Spleen (tissue), 11 donors: ENCODE results near the gene PREP. TPM values are rescaled to one million over a fixed set of nuclear protein-coding genes. Genes with fewer than 3 reads are reported as not detected.
A peak's percentile ranks its signal among the peaks of the same experiment; 100 is the strongest.
"Not testable (repeated sequence)": the region's sequence is repeated elsewhere in the genome, so short reads cannot be mapped to it uniquely, and the experiment has no call there.

ENCODE experiments used
- DNase-seq: peaks from one replicate; pipeline ENCODE4 v3.0.0-alpha.2; 2020
- H3K27ac ChIP-seq, 8 donors: fragments of 200-600 bp; sonication (generic) in 7 of 8; 1 replicate in 4 of 8; 2 replicates in 4 of 8; pipeline versions ENCODE4 v1.5.0 to v1.8.0; 2016 to 2021; ENCODE audit warnings: inconsistent platforms in 4 of 8, mild to moderate bottlenecking in 4 of 8, moderate library complexity in 1 of 8
- H3K27me3 ChIP-seq, 7 donors: fragments of 200-600 bp; sonication (generic) in 6 of 7; replicated peaks in 1 of 7; 1 replicate in 4 of 7; 2 replicates in 3 of 7; pipeline versions ENCODE4 v1.5.0 to v1.8.0; 2016 to 2021; ENCODE audit warnings: inconsistent platforms in 3 of 7, mild to moderate bottlenecking in 1 of 7
- H3K36me3 ChIP-seq, 6 donors: fragments of 200-600 bp; sonication (generic) in 5 of 6; 1 replicate in 4 of 6; 2 replicates in 2 of 6; pipeline versions ENCODE4 v1.5.0 to v1.8.0; 2016 to 2021; ENCODE audit warnings: inconsistent platforms in 2 of 6
- H3K4me1 ChIP-seq, 6 donors: fragments of 200-600 bp; sonication (generic) in 5 of 6; 1 replicate in 3 of 6; 2 replicates in 3 of 6; pipeline versions ENCODE4 v1.5.0 to v1.8.0; 2016 to 2021; ENCODE audit warnings: inconsistent platforms in 3 of 6
- H3K4me3 ChIP-seq, 8 donors: fragments of 200-600 bp; sonication (generic) in 7 of 8; 1 replicate in 4 of 8; 2 replicates in 4 of 8; pipeline versions ENCODE4 v1.5.0 to v1.8.0; 2016 to 2021; ENCODE audit warnings: inconsistent platforms in 4 of 8, mild to moderate bottlenecking in 4 of 8, moderate library complexity in 2 of 8
- H3K9me3 ChIP-seq, 8 donors: fragments of 200-600 bp; sonication (generic) in 7 of 8; 1 replicate in 4 of 8; 2 replicates in 4 of 8; pipeline versions ENCODE4 v1.5.0 to v1.8.0; 2016 to 2021; ENCODE audit warnings: inconsistent platforms in 4 of 8
- CTCF ChIP-seq, 11 experiments: fragments of 200-600 bp in 7 of 11; fragments of 450-650 bp in 4 of 11; sonication (generic) in 4 of 11; IDR thresholded peaks in 8 of 11; conservative IDR thresholded peaks in 3 of 11; 1 replicate in 7 of 11; 2 replicates in 4 of 11; pipeline versions ENCODE4 v1.4.0 to v1.8.0; 2016 to 2021; ENCODE audit warnings: antibody characterized with exemption in 11 of 11, inconsistent platforms in 4 of 11, mild to moderate bottlenecking in 1 of 11
- POLR2A ChIP-seq, 3 donors: fragments of 450-650 bp; IDR thresholded peaks; one replicate each; pipeline ENCODE4 v1.5.1; 2017; ENCODE audit warnings: antibody characterized with exemption in 3 of 3, mild to moderate bottlenecking in 1 of 3
- POLR2AphosphoS5 ChIP-seq, 3 donors: sonication (generic); formaldehyde crosslinking; IDR thresholded peaks; one replicate each; pipeline ENCODE4 v1.5.1; 2017; ENCODE audit warnings: antibody characterized with exemption in 3 of 3
- WGBS, 5 donors: extraction: QIAGEN DNeasy Blood & Tissue Kit in 3 of 5; methylation state at CpG; one replicate each; pipeline versions ENCODE4 v1.1.5 to v1.1.7; 2013 to 2018; 5-methylcytosine and 5-hydroxymethylcytosine counted together
- intact Hi-C: fragments of 100-400 bp; cut with DNase I; formaldehyde crosslinking; loops from one replicate; pipeline ENCODE4 v1.15.0; 2023; ENCODE audit warnings: low total_unique reads
- polyA plus RNA-seq, 3 donors: library from polyadenylated mRNA; stranded (reverse); fragments of 200-250 nt; gene quantifications; one replicate each; pipeline ENCODE4 v1.2.1, GENCODE V29; 2013
- total RNA-seq, 7 donors: library from RNA; depleted of rRNA in 3 of 7; stranded (reverse); fragments of >200 nt in 3 of 7; fragmentation: NEBNext Ultra II Directional in 4 of 7; extraction: Animal tissue kit (Norgen Biotek cat#: 25700) in 4 of 7; gene quantifications; one replicate each; pipeline versions ENCODE4 v1.1.0 to v1.2.1, GENCODE V29; 2016 to 2021
- donor health status: healthy with polysubstance abuse.
- donor health status: DM: no; HTN: no; CAD: no; lungs with moderate emphysema.
- donor health status: DM: no; HTN: no; CAD: no.
- donor health status: Bipolar disorder and iron deficiency.
- donor health status: healthy.
- donor health status: DM: no; HTN: no; CAD: no.
- donor health status: DM: yes; HTN: yes; CAD: no.

PREP gene
- total and polyA plus RNA-seq, 10 donors = 9.8 to 22.9 (median 18.5) TPM

DNA sequence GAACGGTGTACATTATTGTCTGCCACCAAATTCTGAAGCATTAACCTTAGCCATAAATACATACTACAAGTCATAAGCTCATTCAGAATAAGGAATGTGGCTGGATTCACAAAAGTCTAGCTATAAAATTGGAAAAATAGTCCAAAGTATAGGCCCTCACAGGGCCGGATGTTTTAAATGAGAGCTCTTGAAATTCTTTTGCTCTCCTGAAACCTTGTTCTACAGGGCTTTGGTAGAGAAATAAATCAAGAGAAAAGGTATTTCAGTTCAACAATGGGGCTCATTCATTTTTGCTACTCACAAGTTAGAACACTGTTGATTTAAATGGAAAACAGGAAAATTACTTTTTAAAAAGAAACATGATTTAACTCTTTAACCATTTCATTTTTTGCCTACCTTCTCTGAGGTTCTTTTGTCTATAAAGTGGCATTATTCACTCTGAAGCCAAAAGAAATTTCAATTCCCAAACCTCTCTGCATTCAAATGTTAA is 58.0 kb downstream of the PREP start:
- H3K27ac ChIP-seq = no peak overlapping the region
- peaks cover 0 to 8% (median 2%) of the 10 kb centered on the region in 8 donors for H3K9me3 ChIP-seq
- no peaks in the 10 kb centered on the region for H3K27me3 ChIP-seq
- WGBS, 5 donors = 91 to 95% (median 94%) methylated on average over 2 of the region's 2 CpGs
- H3K4me3 ChIP-seq = no peak overlapping the region
- DNase-seq = no peak
- H3K36me3 ChIP-seq = peaks cover 0 to 61% (median 14%) of the 10 kb centered on the region in 6 donors
- intact Hi-C loops = no loop called here
- no peaks in the 10 kb centered on the region for H3K4me1 ChIP-seq
- TF ChIP-seq CTCF (IDR thresholded peaks at IDR 0.05 in 8 of 11, conservative IDR thresholded peaks at IDR 0.05 in 3 of 11) = no peak
- TF ChIP-seq POLR2AphosphoS5 (IDR thresholded peaks at IDR 0.05) = no peak
- TF ChIP-seq POLR2A (IDR thresholded peaks at IDR 0.05) = no peak

GRCh38 chr6:105338350-105338983 is 64.4 kb downstream of the PREP start:
- H3K9me3 ChIP-seq, intact Hi-C loops, H3K4me1 ChIP-seq, H3K27me3 ChIP-seq, H3K27ac ChIP-seq, H3K4me3 ChIP-seq: not testable (repeated sequence)
- peak; percentile 60 for DNase-seq
- 93 to 98% (median 95%) methylated on average over 20 to 21 of the region's 21 CpGs for WGBS, 5 donors
- H3K36me3 ChIP-seq = peaks cover 0 to 39% (median 0%) of the 10 kb centered on the region in 6 donors

DNA sequence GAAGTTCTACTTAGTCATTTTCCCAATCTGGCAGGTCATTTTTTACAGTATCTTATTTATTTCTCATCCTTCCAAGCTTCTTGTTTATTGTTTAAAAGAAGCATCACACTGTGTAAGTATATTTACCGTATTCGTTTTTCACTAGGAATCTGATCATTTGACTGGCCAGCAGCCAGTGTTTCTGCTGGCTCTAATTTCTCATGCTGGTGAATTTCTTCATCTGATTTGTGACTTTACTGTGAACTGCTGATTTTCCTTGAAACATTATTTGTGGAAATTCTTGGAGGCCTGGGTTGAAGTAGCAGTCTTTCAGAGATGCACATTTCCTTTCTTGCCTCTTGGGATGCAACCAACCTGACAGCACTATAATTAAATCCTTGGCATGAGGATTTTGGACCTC is 65.9 kb downstream of the PREP start:
- DNase-seq = no peak
- TF ChIP-seq CTCF (IDR thresholded peaks at IDR 0.05 in 8 of 11, conservative IDR thresholded peaks at IDR 0.05 in 3 of 11) (no peak), POLR2A (IDR thresholded peaks at IDR 0.05) (no peak), POLR2AphosphoS5 (IDR thresholded peaks at IDR 0.05) (no peak)
- Histone ChIP-seq H3K36me3 (peaks cover 0 to 53% (median 4%) of the 10 kb centered on the region in 6 donors), H3K9me3 (no peaks in the 10 kb centered on the region), H3K27me3 (no peaks in the 10 kb centered on the region), H3K4me3 (no peak overlapping the region), H3K4me1 (no peaks in the 10 kb centered on the region), H3K27ac (no peak overlapping the region)
- intact Hi-C loops = no loop called here
- 93 to 99% (median 96%) methylated on average over 2 of the region's 2 CpGs for WGBS, 5 donors

DNA sequence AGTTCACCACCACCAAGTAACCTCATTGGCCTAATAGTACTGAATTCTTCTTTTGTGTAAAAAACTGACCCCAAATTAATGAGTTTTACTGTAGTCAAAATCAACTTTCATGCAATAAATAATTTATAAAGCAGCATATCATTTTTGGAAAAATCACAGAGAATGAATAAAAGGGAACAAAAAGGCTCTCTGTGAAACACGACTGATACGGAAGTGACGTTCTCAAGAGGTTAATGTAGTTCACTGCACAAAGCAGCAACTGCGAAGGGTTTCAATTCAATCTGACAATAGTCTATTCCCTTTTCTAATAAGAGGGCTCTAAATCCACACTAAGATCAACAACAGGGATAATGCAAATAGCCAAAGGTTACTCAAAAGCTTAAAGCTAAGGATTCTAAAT is 70.3 kb downstream of the PREP start:
- intact Hi-C loops = no loop called here
- Histone ChIP-seq H3K9me3 (no peaks in the 10 kb centered on the region), H3K27me3 (no peaks in the 10 kb centered on the region), H3K36me3 (peaks cover 0 to 84% (median 24%) of the 10 kb centered on the region in 6 donors), H3K4me1 (no peaks in the 10 kb centered on the region), H3K27ac (peak overlapping the region in 2 of 8 donors; percentile 2 to 6), H3K4me3 (no peak overlapping the region)
- TF ChIP-seq CTCF (IDR thresholded peaks at IDR 0.05 in 8 of 11, conservative IDR thresholded peaks at IDR 0.05 in 3 of 11) = no peak
- no peak for TF ChIP-seq POLR2AphosphoS5 (IDR thresholded peaks at IDR 0.05)
- TF ChIP-seq POLR2A (IDR thresholded peaks at IDR 0.05) = no peak
- 94 to 97% (median 95%) methylated on average over 4 of the region's 4 CpGs for WGBS, 5 donors
- DNase-seq = no peak
